ENCODE data around the gene BHMT2.

GRCh38 chr5:79135790-79136553, 66.4 kb downstream of the BHMT2 start:
- no peak for TF ChIP-seq NR3C1 (IDR thresholded peaks at IDR 0.05)
- TF ChIP-seq, protein P1, sequence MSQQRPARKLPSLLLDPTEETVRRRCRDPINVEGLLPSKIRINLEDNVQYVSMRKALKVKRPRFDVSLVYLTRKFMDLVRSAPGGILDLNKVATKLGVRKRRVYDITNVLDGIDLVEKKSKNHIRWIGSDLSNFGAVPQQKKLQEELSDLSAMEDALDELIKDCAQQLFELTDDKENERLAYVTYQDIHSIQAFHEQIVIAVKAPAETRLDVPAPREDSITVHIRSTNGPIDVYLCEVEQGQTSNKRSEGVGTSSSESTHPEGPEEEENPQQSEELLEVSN (IDR thresholded peaks at IDR 0.05; ENCODE audit: borderline replicate concordance, low read depth) = no peak
- no peak for TF ChIP-seq SREBF2 (IDR thresholded peaks at IDR 0.05)
- no peak for TF ChIP-seq POLR2A (IDR thresholded peaks at IDR 0.05; ENCODE audit: low read length)
- TF ChIP-seq MAX (IDR thresholded peaks at IDR 0.05) = no peak
- TF ChIP-seq MAZ (IDR thresholded peaks at IDR 0.05; ENCODE audit: borderline replicate concordance, low read depth, low read length) = no peak
- no peak for TF ChIP-seq BHLHE40 (IDR thresholded peaks at IDR 0.05; ENCODE audit: low read depth, low read length)
- no peak for TF ChIP-seq RAD21 (conservative IDR thresholded peaks at IDR 0.05 in 1 of 2, IDR thresholded peaks at IDR 0.05 in 1 of 2)
